Activated CD8-positive, alpha-beta memory T cell treated with anti-CD3 and anti-CD28 coated beads for 24 hours (primary cell): ENCODE data around the gene CLCNKB.
A peak's percentile ranks its signal among the peaks of the same experiment; 100 is the strongest.
"Not testable (repeated sequence)": the region's sequence is repeated elsewhere in the genome, so short reads cannot be mapped to it uniquely, and the experiment has no call there.

Experiments used
- DNase-seq: peaks from one replicate; pipeline ENCODE4 v3.0.0-alpha.2; 2020

The CLCNKB gene

DNA sequence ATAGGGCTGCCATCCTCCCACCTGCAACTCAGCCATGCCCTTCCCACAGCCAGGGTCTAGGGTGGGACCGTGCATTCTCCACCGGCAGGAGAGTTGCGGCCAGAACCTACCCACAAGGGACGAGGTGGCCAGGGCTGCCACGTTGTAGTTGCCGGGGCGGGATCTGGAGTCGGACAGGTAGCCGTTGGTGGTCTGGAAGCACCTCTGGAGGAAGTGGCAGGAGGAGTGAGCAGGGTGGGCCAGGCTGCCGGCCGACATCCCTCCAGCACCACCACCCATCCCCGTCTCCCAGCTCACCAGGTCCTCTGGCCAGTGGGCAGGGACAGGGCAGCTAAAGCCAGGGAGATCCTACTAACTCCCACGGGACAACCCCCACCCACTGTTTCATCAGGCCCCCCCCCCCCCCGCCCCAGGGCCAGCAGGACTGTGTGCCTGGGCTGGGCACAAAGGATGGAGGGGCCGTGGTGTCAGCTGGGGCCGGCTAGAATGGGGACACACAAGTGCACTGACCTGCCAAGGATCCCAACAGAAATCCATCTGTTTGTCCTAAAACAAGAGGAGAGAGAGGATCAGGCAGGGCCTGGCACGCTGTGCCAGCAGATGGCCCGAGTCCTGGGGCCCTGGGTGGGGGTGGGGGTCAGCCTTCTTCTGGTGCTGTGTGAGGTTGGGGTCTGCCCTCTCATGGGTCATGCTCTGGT, 18.6 kb downstream of the CLCNKB start:
- DNase-seq, result not testable (repeated sequence)

DNA sequence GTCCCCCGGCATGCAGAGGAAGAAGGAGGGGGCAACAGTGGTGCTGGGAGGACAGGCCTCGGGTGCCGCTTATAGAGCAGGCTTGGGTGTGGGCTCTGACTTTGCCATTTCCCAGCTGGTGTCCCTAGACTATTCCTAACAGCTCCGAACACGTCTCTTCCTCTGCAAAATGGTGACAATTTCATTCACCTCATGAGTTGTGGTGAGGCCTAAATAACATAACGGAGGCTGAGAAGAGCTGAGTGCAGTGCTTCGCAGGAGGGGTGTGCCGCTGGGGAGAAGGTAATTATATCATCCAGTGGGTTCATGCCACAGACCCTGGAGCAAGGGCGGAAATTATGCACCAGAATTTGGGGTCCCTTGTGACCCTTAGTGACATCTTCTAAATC, 19.1 kb downstream of the CLCNKB start:
- not testable (repeated sequence) for DNase-seq

DNA sequence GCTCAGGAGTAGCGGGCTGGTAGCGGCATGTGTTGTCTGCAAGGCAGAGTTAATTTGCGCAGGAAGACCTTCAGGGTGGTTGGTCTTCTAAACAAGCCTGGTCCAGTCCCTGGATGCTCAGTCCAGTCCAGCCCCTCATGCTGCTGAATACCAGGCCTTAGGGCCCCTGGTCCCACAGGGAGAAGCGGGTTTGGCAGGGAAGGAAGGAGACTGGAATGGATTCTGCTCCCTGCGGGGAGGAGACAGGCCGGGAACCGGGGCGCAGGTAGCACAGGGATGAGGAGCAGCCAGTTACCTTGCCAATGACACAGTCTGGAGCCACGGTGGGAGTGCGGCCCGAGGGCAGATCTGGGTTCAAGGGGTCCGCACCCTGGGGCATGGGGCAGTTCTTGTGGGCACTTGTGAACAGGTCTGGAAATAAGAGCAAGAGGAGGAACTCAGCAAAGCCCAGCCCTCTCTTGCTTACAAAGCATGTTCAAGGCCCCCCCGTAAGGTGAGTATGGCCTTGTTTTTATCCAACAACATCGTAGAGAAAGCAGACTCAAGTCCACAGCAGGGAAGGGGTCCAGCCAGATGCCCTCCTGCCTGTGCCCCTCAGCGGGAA, 19.7 kb downstream of the CLCNKB start:
- DNase-seq, result no peak

DNA sequence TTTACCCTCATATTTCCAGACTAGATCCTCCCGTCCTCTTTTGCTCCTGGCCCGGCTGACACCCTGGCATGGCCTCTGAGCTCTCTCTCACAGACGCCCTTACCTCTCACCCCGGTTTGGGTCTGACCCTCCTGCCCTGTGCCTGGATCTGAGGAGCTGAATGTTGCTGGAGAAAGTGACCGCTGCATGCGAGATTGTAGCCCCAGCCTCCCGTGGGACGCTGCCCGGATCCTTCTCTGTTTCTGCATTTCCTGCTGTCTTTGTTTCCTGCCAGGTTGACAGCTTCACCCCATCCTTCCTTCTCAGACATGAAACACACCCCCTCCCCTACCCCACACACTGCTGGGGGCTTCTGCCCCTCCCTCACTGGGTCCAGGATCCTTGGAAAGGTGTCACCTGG, 20.3 kb downstream of the CLCNKB start:
- no peak for DNase-seq

DNA sequence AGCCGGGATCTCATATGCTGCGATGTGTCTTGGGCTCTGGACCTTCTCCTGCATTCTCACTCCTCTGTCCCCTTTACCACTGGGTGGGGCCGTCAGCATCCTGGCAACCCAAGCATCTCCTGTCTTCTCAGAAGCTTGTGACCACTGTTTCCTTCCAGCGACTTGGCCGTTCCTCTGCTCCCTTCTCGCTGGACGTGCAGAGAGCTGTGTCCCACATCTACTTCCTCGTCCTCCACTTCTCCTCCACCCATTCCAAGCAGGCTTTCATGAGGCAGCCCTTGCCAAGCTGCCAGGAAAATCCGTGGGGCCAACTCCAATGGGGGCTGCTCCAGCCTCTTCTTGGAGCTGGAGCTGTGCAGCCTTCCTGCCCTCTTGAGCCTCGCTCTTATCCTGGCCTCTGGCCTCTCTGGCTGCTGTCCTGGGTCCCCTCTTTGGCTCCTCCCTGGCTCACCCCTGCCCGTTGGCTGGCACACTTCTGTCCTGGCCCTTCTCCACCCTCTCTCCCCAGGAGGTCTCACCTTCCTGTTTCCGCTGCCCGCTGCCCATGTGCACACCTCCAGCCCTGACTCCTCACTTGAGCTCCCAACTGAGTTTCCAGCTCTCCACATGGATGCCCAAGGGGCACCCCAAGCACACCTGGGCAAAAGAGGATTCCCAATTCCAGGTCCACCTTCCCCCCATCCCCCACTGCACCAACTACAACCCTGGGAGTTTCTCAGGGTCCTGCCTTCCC, 21.1 kb downstream of the CLCNKB start:
- no peak for DNase-seq

DNA sequence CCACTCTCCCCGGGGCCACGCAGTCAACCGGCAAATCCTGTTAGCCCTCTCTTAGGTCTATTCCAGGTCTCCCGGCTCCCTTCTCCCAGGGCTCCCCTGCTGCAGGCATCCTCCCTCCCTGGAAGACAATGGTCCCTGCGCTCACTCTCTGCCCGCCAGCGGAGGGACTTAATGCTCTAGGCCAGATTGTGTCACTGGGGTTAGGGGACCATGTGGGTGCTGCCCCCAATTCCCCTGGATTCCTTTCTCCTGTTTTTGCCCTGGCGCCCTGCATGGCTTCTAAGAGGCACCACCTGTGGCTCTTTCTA, 21.6 kb downstream of the CLCNKB start:
- no peak for DNase-seq

DNA sequence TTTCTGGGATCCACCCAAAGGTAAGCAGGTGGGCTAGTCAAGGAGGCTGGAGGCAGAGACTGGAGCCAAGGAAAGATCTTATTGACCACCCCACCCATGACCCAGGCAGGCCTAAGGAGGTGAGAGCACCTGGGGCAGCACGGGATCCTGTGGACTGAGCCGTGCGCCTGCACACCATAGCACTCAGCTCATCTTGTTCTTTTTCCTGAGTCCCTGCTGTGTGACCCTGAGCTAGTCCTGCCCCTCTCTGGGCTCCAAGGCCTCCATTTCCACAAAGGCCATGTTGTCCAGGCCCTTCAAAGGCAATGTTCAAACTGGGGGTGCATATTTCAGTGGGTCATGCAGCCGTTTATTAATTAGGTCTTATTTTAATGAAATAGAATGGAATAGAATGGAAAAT, 22.7 kb downstream of the CLCNKB start:
- DNase-seq, result no peak

DNA sequence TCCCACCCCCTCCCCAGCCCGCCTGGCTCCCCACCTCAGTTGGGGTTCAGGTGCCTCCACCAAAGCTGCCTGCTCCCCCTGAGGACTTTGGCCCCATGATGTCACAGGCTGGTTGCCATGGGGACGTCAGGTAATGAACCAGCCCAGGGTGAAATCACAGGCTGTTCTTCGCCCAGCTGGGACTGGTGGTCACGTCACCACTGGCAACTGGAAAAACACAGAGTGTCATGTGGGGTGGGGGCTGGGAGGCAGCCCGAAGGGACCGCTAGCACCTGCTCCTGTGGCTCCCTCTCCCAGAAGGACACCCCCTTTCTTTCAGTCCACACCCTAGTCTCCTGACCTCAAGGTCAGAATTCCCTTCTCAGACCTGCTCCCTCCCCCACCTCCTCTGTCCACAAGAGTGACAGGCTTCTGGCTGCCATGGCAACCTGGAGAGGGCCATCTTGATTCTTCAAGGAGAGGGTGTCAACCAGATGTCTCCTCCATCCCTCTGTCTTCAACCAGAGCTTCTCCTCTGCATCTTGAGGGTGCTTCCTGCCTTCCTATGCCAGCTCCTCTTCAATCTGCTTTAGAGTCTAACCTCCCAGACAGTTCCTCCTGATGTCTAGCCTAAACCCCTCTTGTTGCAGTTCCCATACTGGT, 23.7 kb downstream of the CLCNKB start:
- no peak for DNase-seq

DNA sequence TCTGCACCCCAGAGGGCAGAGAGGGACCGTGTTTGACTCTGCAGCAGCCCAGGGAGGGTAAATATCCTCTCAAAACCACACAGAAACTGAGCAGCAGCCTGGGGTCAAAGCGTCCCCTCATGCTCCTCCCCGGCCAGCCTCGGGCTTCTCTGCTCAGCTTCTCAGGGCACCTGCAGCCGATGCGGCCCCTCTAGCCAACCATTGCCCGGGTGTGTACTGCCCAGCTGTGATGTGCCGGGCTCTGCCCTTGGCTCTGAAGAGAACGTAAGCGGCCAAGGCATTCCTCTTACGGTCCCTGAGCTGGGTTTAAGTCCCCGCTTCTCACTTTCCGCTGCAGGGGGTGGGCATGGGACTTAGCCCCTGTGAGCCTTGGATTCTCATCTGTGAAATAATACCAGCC, 24.4 kb downstream of the CLCNKB start:
- no peak for DNase-seq

DNA sequence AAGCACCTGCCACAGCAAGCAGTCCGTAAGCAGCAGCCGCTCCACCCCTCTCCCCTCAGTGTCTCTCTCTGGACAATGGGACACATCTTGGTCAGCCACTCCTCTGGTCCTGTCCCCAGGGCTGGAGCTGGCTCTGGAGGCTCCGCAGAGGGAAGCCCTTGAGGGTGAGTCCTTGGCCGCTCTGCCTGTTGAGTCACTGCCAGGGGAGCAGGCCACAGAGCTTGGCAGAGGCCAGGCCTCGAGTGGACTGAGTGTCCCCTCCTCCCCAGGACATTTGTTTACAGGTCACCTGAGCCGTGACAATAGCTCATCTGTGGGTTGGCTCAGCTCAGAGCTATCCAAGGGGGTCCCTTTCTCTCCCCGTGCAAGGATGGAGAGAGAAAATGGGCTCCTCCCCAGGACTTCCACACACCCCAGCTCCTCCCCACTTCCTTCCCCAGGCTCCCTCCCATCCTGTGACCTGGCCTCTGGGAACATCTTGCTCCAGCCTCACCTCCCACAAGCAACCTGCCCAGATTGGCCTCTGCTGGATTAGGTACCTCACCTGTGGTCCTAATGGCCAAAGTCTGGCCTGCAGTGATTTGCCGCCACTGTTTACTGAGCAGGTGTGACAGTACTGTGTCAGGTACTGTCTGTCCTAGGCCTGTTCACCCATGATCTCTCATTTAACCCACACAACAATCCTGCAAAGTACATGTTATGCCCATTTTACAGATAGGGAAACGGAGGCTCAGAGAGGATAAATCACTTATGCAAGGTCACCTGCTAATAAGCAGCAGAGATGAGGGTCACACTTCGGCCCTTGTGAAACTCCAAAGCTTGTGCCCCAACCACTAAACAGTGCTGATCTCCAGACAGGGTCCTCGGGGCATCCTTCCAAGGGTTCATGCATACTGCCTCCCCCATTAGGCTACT, 25.0 kb downstream of the CLCNKB start:
- DNase-seq, result no peak

DNA sequence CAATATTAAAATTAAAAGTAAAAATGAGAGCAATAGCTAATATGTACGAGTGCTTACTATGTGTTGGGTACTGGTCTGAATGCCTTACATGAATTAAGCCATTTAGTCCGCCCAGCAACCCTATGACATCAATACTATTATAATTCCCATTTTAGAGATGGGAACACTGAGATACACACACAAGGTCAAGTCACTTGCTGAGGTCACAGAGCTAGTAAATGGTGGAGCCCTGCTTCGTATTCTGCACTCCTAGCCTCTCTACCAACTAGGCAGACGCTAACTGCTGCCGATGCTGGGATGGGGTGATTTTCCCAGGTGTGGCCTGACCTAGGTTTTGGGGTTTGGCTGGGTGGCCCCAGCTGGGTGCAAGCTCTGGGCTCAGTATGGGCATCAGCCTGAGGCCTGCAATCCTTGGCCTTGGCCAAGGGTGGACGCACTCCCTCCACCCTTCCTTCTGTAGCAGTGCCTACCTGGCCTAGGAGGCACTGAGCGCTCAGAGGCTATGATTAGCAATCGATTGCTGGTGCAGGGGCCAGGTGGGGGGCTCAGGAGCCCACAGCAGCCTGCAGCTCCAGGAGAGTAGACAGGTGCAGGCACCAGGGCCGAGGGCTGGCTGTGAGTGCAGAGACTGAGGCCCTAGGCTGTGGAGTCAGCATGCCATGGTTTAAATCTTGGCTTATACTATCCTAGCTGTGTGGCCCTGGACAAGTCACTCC, 27.2 kb downstream of the CLCNKB start:
- no peak for DNase-seq

DNA sequence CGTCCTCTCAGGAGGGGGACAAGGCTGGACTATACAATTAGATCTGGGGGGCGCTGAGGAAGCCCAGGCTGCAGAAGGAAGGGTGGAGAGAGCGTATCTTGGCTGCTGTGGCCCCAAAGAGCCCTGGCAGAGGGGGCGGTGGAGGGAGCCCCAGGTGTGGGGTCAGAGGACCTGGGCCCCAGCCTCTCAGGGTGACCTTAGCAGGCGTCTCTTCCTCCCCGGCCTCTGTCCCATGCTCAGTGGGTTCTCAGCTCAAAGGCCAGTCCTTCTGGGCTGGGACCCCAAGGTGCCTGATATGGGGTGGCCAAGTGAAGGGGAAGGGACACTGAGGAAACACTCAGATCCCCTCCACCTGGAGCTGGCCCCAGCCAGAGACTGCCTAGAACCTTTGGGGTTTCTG, 28.0 kb downstream of the CLCNKB start:
- no peak for DNase-seq

DNA sequence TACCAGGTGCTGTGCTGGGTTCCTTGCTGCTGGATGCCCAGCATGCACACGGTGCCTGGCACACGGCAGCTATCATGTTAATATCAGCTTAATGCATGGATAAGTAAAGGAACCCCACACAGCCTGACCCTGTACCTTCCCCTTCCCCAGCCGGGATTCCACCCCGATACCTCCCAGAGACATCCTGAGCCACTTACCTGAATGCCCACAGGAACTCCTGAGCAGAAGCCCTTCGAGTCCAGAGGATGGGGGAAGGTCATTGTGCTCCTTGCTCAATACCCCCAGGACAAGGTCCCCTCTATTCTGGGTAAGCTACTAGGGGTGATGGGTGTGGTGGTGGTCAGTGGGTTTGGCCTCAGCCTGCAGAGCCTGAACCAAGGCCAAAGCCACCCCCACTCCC, 28.5 kb downstream of the CLCNKB start:
- no peak for DNase-seq

DNA sequence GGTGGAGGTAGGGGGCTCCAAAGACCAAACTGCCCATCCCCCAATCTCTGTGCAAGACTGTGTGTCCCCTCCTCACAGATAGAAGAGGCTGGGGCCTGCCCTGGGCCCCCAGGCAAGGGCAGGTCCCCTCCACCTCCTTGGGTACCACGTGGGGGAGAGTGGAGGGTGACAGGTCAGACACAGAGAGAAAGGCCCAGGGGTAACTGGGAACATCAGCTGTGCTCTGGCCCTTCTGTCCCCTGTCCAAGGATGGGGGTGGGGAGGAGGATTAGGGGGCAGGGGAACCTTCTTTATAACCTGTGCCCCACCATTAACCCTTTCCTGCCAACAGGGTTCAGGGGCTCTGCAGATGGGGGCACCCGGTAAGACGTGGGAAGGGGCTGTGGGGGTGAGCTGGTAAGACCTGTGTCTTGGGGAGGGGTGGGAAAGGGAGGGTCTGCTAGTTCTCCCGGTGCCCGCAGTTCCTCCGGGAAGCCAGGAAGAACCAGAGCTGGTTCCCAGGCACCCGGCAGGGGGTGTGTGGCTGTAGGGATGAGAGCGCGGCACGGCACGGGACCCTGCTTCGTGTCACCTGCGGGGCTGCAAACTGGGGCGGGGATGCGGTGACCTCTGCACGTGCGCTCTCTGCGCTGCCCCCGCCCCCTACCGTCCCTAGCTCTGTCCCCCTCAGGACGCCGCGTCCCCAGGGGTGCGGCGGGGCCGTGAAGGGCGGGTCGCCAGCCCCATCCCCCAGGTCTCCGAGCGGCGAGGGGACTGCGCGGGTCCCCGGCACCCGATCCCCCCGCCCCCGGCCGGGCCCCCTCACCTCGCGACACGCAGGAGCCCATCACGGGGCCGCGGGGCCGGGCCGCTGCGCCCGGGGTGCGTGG, 29.3 kb downstream of the CLCNKB start:
- DNase-seq, result no peak

DNA sequence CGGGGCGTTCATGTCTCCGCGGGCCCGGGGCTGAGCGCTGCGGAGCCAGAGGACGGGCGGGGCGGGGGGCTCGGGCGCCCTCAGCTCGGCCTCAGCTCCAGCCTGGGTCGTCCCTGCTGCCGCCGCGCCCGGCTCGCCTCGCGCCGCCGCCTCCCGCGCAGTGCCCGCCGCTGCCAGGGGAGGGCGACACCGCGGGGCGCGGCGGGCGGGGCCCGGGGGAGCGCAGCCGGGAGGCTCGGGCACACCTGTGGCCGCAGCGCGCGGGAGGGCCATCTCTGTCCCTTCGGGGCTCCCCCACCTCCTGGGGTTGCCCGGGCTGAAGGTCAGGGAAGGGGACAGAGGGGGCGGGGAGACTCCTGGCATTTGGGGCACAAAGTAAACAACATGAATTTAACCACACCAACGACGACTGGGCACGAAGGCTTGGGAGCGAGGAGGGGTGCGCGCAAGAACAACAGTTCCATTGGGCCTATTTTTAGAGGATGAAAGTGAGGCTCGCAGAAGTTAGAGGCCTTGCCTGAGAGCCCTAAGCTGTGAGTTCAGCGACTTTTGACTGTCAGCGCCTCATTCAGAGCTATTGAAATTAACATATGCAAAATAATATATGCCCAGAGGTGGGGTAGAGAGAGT, 30.0 kb downstream of the CLCNKB start, which contains the start of gene FAM131C:
Gene FAM131C (minus strand): TSS at position 162 of the 630 bp plus-strand sequence. CDS start 209 bp downstream, outside the sequence.
- DNase-seq, result peak; percentile 73

DNA sequence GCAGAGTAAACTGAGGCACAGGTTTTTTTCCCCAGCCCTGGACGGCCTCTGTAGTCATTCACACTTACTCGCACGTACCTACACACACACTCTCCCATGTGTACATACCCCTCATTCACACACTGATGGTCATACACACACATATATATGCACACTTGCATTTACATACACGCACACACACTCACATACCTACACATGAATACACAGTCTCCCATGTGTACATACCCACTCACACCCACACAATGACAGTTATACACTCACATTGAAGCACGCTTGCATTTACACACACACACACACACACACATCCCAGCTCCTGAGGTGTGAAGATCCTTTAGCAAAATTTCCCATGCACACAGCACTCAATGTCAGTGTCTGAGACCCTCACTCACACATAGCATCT, 30.6 kb downstream of the CLCNKB start:
- DNase-seq, result no peak

DNA sequence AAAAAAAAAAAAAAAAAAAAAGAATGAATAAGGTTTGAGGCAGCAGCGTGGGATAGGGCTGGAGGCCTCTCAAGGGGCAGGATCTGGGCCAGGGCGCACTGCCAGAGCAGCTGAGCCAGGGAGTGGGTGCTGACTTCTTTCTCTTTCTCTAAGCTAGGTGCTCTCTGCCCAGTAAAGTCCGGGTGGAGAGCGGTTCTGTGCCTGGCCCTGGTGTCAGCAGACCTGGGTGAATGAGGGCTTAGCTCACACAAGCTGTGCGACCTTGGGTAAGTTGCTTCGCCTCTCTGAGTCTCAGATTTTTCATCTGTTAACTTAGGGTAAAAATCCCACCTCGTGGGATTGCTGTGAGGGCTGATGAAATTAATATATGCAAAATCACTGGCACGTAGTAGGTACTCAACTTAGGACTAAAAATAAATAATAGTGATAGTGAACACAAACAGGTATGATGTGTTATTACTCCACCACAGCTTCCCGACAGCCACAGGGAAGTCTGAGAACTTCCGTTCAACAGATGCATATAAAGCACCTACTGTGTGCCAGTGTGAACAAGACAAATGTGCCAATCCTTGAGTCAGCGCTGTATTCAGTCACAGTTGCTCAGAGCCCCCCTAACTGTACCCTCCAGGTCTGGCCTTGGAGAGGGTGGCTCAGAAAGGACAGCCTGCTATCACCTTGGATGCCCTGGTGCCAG, 31.9 kb downstream of the CLCNKB start:
- DNase-seq, result no peak

DNA sequence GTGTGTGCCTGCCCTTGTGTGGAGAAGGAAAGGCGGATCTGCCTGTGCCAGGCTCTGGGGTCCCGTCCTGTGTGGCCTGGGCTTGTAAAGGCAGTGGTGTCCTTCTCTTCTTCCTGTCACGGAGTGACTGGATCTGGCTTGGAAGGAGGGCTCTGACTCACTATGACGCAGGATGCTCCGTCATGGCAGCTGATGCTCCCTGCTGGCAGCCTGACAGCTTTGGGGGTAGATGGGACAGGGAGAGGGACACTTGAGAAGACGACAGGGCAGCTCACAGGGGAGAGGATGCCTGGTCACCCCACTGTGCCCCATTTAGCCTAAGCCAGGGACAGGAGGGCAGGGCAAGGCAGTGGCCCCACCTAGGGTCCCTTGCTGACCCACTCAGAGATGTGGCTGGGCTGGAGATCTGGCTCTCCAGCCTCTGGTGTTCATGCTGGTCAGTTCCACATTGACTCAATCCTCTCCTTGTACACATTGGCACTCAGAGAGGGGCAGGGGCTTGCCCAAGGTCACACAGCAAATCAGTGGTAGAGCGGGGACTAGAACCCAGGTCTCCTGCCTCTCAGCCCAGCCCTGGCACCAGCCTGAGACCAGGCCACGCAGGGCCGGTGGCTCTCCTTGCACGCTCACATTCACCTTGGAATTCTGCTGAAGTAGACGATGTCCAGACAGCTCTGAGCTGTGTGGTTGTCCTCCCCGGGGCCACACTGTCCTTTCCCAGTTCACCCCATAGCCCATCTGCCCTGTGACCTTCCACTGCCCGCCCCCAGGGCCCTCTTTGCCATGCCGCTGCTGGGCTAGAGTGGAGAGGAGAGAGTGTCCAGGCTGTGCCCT, 32.7 kb downstream of the CLCNKB start:
- no peak for DNase-seq

DNA sequence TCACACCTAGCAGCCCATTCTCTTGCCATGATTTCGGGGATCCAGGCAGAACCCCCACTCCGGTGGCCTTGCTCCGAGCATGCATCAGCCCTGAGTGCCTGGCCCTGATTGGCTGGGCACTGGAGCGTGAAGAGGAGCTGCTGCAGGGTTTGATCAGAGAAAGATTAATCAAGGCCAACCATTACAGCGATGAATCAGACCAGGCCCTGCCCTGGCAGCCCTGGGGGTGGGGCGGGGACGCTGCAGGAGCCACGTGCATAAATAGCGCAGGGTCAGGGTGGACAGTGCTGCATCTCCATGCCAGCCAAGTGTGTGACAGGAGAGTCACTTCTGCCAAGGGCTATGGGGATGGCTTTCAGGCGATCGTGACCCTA, 33.3 kb downstream of the CLCNKB start:
- no peak for DNase-seq
